GM18498 (cell line): Measurements from ENCODE around the gene ALX4.

ENCODE experiments used
- ATAC-seq: cut with Tn5 transposase; IDR thresholded peaks from one replicate; pipeline ENCODE4 v1.9.1; 2021; ENCODE audit warnings: mild to moderate bottlenecking, moderate library complexity; ENCODE audit not compliant: unreplicated experiment

Gene ALX4

DNA sequence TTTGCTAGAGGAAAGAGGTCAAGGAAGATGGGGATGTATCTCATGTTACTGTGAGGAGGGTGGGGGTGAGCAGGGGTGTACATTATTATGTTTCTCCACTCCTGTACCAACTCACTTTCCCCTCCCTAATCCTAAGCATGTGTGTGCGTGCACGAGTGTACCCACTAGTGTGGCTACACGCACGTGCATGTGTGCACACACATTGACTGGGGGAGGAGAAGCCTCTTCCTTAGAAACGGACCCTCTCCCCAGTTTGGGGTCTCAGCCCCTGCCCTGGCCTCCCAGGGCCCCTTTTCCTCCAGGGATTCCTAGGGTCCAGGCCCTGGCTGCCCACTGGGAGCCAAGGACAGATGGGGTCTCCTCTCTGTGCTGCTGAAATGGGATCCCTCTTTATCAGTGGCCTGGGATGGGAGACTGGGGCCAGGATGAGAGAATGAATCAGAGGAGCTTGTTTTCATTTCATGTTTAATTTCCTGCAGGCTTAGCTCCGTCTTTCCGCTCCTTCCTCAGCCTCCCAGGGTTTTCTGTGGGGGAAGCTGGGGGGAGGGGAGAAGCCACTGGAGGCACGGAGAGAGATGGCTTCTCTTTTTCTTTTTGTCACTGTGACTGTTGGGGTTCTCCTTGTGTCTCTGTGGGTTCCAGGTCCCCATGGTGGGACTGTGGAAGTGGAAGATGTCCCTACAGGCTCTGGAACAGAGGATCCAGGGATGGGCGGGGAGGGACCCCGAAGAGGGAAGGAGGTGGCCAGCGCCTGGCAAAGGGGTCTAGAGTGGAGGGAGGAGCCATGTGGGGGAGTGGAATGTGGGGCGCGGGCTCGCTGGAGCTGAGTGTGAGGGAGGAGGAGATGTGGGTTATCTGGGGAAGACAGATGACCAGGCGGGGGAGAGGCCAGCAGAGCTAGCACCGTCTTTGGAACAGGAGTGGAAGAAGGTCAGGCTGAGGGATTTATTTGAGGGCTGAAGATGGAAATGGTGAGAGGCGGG, 40.3 kb downstream of the ALX4 start:
- no peak for ATAC-seq

DNA sequence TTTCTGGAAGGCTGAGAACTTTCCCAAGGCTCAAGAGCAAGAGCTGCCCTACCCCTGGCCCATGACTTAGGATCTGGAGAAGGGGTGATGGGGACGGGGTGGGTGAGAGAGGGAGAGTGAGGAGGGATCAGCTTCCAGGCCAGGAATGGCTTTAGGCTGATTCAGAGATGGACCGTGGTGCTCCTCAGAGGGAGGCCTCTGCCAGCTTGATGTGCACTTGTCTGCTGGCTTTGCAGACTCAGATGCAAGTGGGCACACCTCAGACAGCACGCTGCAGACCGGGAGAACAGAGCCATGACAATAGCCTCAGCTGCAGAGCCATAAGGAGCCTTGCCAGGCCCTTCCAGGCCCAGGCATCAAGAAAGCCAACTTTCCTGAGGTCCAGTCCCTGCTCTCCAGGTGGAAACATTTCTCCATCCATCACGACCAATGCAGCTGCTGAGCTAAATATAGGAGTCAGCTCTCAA, 41.3 kb downstream of the ALX4 start:
- no peak for ATAC-seq

DNA sequence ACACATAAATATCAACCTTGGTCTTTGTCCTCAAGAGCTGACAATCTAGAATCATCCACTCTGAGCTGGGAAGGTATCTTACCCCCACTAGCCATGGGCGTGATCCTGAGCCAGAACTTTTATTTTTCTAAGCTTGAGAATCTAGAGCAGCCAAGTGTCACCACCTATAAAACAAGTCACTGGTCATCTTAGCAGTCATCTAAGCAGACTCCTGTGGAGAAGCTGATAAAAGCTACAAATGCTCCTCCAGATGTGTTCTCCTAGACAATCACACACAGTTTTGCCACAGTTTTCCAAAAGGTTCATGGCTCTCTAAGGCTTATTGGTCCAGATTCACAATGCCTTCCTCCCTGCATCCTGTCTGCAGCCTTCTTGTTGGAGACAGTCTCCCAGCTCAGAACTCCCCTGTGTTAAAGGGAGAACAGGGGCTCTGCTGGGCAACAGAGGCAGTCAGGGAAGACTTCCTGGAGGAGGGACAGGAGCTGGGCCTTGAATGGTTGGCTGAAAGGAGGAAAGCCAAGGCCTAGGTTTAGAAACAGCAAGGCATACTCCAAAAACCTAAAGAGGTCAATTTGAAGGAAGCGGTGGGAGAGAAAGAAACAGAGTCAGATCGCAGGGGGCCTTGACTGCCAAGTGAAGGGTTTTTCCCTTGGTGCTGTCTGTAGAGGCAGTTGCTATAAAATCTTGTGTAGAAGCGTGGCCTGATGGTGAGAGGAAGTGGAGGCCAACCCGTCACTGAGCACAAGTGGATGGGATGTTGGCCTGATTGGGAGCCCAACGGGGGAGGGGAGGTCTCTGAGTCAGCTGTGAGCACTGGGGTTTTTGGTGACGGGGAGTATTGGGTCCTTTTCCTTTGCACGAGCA, 42.0 kb downstream of the ALX4 start:
- ATAC-seq: no peak

DNA sequence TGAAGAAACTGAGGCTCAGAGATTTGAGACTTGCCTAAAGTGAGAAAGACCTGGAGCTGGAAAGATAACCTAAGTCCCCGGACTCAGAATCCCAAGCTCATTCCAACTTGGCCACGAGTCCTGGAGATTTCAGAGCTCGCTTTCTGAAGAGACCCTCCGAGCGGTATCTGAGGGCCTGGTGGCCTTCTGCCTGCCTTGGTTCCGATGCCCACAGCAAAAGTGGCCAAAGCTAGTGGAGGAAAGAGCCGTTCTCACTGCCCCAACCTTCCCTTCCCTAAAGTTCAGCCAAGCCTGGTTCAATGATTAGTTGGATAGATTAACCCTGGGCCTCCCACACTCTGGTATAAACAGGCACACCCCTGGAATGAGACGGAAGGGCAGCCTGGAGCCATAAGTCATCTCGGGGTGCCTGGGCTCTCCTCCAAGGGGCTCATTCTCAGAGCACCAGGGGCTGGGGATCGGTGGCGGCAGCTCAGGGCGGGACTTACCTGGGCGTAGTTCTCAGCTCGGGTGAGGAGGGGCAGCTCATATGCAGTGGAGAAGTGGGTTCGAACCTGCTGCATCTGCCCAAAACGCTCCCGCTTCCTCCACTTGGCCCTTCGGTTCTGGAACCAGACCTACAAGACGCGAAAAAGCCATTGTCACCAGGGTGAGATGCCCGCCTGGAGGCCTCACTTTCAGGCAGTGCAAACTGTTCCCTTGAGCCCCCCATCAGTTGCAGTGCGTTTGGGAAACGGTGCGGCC, 42.8 kb downstream of the ALX4 start:
- no peak for ATAC-seq

DNA sequence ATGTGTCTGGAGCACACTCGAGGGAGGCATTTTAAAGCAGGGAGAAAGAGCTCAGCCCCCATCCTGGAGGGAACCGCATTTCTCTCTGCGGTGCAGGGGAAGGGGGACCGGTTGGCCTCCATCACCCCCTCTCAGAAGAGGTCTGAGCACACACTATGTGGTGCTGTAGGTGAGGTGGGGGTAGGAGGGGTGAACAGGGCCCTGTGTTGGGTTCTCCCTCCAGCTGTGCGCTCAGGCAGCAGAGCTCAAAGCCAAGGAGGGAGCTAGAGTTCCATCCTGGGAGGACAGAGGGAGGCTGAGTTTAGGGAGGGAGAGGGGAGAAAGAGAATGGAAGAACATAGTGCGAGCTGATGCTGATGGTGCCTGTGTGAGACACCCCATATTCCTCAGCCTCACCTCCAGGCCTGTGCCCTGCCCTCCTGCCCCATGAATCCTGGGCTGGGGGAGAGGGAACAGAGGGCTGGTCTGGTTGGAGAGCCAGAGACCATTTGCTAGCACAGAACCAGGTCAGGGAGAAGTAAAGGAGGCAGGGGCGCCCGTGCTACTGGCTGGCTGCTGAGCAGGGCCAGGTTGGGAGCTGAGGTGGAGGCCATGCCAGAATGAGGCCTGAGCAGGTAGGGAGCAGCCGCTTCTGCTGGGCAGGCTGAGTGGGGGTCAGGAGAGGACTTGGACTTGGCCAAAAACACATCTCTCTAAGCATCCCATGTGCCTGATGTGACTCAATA, 43.7 kb downstream of the ALX4 start:
- ATAC-seq: no peak

DNA sequence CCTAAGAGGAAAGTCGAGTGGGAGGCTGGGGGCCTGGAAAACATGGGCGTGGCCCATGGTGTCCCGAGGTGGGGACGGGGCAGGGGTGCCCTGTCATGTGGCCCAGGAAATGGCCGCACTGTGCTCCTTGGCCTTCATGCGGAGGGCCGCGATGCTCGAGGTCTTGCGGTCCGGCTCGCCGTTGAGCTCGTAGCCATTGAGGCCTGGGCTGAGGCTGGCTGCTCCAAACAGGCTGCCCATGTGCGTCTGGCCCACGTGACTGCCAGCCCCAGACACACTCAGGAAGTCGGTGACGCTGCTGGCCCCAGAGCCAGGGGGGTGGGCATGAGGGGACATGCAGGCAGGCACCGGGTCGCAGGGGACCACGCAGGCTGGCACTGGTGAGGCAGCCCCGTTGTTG, 45.2 kb downstream of the ALX4 start:
- ATAC-seq: no peak

DNA sequence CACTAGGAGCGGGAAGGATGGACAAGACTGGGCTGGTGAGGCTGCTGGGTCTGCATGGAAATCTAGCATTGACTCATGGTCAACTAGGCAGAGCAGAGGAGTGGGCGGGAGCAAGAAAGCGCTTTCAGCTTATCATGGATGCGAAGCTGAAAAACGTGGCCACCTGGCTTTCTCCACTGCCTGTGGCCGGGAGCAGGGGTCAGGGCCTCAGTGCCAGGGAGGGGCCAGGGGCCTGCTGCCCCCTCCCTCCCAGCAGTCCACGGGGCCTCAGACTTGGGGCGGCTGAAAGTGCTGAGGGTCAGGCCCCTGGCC, 45.5 kb downstream of the ALX4 start:
- no peak for ATAC-seq

DNA sequence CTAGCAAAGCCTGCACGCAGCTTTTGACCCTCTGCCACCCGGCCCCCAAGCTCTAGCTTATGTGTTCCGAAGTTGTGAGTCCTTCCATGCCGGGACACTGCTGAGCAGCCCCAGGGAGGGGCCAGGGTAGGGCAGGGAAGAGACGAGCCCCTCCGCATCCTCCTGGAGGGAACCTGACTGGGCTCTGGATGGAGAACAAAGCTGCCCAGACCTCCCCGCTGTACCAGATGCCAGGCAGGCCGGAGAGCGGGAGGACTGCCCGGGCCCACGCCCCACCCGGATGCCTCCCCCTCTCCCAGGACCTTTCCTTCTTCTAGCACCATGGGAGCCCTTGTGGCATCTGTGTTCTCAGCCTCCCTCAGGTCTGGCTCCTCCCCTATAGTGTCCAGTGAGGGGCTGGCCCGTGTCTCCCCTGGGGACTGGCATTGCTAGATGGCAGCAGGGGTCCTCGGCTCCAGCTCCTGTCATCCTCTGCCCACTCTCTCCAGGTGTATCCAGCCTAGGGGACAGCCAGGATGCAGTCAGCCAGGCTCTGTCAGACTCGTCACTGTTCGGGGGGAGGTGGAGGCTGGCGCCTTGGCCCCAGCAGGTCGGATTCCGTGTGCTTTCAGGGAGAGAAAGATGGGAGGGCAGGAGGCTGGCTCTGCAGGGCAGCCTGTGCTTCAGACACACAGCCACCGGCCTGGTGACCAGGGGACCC, 46.1 kb downstream of the ALX4 start:
- no peak for ATAC-seq

DNA sequence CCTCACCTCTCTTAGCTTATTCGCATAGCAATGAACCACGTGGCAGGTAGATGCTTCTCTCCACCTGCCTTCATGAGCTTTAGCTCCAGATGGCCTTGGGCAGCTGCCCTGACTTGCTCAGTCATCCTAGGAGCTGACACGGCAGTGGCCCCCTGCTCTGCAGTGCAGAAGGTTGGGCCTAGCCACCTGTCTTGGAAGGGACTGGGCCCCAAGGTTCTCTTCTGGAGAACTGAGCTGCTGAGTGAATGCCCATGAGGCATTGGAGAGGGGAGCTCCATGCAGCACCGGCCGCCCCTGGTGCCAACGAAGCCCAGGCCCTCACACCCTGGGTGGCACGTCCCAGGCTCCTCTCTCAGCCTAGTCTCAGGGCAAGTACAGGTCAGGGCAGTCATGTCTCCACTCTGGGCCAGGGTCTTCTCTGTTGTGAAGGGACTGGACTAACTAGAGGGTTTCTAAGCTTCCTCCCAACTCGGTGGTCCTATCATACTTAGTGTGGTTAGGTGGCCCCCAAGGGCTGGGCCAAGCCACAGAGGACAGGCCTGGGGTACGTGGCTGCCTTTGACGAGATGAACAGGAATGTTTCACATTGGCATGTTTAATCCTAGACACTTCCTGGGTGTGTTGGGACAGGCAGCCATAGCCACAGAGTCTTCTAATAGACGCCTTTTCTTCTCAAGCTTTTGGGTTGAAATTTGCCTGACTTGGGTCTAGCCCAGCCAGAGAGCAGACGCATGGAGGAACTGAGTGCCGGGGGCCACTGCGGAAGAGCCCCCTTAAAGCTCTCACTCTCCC, 47.9 kb downstream of the ALX4 start:
- ATAC-seq: no peak

DNA sequence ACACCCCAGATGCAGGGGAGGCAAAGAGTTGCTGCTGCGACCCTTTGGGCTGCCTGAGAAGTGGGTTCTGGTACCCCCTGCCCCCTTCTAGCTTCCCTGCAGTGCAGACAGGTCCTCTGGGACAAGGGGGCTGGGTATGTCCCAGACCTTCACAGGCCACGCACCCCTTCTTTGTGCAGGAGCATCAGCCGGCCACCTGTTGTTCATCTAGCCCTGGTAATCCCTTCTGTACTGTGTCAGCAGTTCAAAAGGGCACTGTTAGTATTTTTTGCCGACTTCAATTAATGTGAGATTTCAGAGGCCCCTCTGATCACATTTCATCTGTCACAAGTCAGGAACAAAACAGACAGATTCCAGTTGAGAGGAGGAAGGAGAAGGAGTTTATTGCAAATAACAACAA, 49.9 kb downstream of the ALX4 start:
- no peak for ATAC-seq

DNA sequence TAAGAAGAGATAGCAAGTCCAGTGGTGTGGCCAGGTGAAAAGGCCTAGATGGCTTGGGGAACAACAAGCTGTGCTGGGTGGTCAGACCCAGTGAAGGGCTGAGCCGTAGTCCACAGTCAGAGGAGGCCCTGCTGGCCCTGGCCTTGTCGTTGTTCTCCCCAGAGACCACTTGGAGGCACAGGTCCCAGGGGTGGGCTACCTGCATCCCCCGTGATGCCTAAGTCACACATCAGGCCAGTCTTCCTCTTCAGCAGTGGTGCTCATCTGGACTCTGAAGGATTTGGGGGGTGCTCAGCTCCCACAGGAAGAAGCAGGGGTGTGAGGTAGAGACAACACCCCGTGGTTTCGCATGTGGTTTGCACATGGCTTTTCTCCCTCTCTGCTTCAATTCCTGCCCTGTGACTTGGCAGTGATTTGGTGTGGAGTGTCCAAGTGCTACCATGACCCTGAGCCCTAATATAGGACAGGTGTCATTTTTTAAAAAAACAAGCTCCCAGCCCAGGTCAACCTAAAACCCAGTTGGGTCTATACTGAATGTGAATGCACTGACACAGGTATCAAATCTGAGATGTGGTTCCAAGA, 51.0 kb downstream of the ALX4 start:
- ATAC-seq: no peak

DNA sequence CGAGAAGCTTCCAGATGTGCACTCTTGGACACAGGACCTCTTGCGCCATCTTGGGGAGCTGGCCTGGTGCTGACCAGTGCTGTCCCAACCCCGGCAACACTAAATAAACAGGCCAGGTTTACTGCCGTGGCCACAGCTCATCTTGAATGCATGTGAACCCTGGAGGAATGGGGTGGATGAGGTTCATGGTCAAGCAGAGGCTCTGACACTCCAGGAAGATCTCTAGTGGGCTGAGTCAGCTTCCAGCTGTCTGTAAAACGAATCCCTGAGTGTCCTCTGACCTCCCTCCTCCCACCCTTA, 51.8 kb downstream of the ALX4 start:
- no peak for ATAC-seq

DNA sequence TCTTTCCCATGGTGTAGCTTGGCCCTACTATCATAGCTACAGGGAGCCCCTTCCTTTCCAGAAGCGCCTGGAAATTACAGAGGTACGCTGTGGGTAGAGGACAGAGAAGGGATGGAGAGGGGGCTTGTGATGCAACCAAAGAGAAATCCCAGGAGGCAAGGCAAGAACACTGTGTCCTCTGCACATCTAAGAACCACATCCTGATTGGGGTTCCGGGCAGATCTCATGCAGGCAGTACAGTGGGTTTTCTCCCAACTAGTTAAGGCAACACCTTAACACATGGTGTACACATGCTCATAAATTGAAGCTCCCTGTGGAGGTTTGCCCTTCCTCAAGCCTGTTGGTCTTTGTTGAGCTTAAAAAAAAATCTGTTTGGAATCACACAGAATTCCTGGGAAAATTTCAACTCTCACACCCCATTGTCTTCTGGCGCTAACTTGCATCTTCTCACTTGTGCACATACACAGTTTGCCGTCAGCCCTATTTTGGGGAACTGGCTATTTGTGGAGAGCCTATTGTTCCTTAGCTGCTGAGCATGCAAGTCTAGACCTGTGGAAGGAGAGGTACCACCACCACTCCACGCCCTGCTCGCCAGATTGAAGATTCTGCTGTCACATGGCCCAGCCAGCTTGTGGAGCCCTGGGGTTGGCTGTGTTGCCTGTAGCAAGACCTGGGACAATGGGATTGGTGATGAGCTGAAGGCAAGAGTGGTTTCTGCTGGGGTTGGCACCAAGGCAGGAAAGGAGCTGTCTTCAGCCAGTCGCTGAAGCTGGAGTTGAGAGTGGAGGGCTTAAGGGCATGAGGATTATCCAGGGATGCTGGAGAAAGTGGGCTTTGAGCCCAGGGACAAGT, 52.4 kb downstream of the ALX4 start:
- no peak for ATAC-seq

DNA sequence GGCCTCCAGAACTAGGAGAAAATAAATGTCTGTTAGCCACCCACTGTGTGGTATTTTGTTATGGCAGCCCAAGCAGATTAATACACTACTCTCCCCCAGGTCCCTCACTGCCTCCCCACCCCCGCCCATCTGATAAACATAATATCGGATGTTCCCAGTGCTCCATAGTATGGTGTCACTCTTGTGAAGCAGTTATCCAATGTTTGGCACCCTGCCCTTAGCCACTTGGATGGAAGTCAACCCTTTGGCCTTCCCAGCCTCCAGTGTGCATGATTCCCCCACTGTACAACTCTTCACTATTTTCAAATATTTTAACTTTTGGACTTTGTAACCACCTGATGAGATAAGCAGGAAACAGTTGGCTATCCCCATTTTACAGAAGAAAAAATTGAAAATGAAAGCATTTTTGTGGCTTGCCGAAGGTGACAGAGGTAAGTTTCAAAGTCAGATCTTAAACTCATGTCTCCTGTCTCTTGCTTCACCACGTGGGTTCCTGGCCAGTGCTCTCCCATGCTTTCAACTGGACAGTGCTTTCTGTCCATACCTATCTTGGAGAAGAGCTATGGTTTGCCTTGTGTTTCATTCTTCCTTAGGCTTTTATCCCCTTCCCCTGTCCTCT, 53.2 kb downstream of the ALX4 start:
- ATAC-seq: no peak

DNA sequence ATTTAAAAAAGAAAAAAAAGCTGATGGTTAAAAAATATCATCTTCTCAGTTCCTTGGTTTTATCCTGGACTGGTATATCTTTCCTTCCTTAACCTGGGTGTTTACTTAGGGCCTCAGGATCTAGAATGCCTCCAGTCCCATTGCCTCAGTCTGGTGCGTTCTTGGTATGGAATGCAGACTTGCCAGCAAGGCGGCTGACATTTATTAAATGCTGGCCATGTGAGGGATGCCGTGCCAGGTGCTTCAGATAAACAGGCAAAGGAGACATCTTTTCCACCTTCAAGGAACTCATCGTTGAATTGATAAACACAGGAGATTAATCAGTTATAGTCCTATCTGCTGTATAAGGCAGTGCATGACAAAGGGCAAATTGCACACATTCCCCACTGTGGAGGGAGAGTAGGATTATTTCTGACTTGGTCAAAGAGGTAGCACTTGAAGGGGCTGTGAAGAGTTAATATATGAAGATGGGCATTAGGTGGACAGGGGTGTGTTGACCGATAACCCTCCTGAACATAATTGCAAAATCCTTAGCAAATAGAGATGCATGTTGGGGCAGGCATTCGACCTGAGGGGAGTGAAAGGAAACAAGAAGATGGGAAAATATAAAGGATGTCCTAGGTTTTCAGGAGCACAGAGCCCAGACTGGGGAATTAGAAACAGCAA, 54.4 kb downstream of the ALX4 start:
- ATAC-seq: no peak

DNA sequence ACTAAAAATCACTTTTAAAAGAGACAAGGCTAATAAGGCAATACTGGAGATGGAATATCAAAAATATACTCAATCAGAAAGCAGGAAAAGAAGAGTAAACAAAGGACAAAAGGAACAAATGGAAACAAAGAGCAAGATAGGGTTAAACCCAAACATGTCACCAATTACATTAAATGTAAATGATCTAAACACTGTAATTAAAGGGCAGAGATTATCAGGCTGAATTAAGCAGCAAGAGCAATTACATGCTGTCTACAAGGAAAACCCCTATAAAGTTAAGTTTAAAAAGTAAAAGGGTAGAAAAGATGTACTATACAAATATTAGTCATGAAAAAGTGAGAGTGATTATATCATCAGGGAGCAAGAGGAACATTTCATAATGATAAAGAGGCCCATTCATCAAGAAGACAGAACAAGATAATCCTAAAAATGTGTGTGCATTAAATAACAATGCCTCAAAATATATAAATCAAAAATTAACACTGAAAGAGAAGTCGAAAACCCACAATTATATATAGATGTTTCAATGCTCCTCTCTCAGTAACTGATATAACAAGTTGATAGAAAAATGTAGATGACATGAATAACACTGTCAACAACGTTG, 56.8 kb downstream of the ALX4 start:
- no peak for ATAC-seq

DNA sequence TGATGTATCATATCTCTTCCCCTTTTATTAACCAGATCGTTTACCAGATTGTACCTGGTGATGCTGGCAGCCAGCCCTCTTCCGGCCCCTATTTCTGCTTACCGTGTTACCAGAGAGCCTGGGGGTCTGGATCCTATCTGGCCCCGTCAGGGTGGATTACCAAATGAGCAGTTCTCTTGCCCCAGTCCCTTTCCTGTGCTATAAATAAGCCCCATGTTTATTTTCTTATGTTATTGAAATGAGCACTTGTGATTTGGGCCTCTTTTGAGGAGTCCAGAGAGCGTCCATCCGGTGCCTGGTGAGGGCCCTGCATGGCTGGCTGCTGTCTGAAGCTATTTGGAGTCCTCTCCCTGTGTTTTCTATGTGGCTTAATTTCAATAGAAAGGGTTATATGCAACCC, 59.5 kb downstream of the ALX4 start:
- ATAC-seq: no peak
